ENCODE data around the gene SLC10A1.

DNA sequence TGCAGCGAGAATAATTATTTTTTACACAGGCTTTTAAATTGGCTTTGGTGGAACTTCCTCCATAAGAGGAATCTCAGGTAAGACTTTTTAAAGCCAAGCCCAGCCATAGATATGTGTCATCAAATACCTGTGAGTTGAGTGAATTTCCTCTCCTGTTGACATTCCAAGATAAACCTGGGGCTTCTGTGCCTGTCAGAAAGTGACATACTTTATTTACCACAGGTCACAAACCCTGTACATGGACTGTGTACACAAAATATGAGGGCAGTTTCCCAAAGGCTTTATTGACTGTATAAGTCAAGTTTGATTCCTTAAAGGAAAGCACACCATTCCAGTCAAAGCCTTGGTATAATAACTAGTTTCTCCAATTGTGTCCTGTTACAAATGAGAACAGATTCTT lies 56.0 kb downstream of the SLC10A1 start:
- no peak for TF ChIP-seq POLR2A (IDR thresholded peaks at IDR 0.05)
- TF ChIP-seq, protein P1, sequence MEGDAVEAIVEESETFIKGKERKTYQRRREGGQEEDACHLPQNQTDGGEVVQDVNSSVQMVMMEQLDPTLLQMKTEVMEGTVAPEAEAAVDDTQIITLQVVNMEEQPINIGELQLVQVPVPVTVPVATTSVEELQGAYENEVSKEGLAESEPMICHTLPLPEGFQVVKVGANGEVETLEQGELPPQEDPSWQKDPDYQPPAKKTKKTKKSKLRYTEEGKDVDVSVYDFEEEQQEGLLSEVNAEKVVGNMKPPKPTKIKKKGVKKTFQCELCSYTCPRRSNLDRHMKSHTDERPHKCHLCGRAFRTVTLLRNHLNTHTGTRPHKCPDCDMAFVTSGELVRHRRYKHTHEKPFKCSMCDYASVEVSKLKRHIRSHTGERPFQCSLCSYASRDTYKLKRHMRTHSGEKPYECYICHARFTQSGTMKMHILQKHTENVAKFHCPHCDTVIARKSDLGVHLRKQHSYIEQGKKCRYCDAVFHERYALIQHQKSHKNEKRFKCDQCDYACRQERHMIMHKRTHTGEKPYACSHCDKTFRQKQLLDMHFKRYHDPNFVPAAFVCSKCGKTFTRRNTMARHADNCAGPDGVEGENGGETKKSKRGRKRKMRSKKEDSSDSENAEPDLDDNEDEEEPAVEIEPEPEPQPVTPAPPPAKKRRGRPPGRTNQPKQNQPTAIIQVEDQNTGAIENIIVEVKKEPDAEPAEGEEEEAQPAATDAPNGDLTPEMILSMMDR (IDR thresholded peaks at IDR 0.05): no peak

Data from thyroid gland (tissue), 4 donors.